Adrenal gland (tissue), 12 donors: Measurements from ENCODE around the gene FBXW7. TPM values are rescaled to one million over a fixed set of nuclear protein-coding genes. Genes with fewer than 3 reads are reported as not detected.

Source experiments
- DNase-seq, 7 donors: peaks; one replicate each; pipeline ENCODE4 v3.0.0-alpha.2; 2019 to 2020
- H3K27ac ChIP-seq, 5 donors: fragments of 200-600 bp; sonication (generic) in 4 of 5; 1 replicate in 3 of 5; 2 replicates in 2 of 5; pipeline versions ENCODE4 v1.5.1 to v1.8.0; 2016 to 2020; ENCODE audit warnings: mild to moderate bottlenecking in 1 of 5
- H3K27me3 ChIP-seq: fragments of 200-600 bp; 2 replicates; pipeline ENCODE4 v1.8.0; 2021
- H3K36me3 ChIP-seq, 2 donors: fragments of 200-600 bp; replicated peaks in 1 of 2; 1 replicate in 1 of 2; 2 replicates in 1 of 2; pipeline versions ENCODE4 v1.5.1 to v1.8.0; 2018 to 2022
- H3K4me1 ChIP-seq, 2 donors: fragments of 200-600 bp; replicated peaks in 1 of 2; 1 replicate in 1 of 2; 2 replicates in 1 of 2; pipeline versions ENCODE4 v1.5.1 to v1.8.0; 2018 to 2021
- H3K4me3 ChIP-seq, 4 donors: fragments of 200-600 bp; sonication (generic) in 3 of 4; one replicate each; pipeline ENCODE4 v1.5.1; 2016 to 2018
- H3K9me3 ChIP-seq, 3 donors: fragments of 200-600 bp; sonication (generic) in 1 of 3; replicated peaks in 1 of 3; 1 replicate in 2 of 3; 2 replicates in 1 of 3; pipeline versions ENCODE4 v1.5.1 to v1.8.0; 2016 to 2021
- POLR2A ChIP-seq, 2 donors: fragments of 450-650 bp; IDR thresholded peaks; one replicate each; pipeline ENCODE4 v1.6.1; 2017; ENCODE audit warnings: antibody characterized with exemption in 2 of 2, mild to moderate bottlenecking in 2 of 2, moderate library complexity in 1 of 2
- WGBS, 4 donors: extraction: QIAGEN DNeasy Blood & Tissue Kit in 2 of 4; methylation state at CpG; one replicate each; pipeline versions ENCODE4 v1.1.5 to v1.1.7; 2013 to 2017; 5-methylcytosine and 5-hydroxymethylcytosine counted together
- intact Hi-C, 2 donors: fragments of 100-400 bp; cut with DNase I; formaldehyde crosslinking; loops; one replicate each; pipeline versions ENCODE4 v1.14.1 to v1.15.0; 2022 to 2023
- polyA plus RNA-seq, 3 donors: library from polyadenylated mRNA; stranded (reverse); fragments of 200-250 nt in 2 of 3; fragments of 350-450 nt in 1 of 3; fragmentation: Illumina TruSeq in 1 of 3; extraction: RNeasy Lipid Tissue Mini Kit (QIAGEN cat#74804) in 1 of 3; gene quantifications; one replicate each; pipeline ENCODE4 v1.2.3, GENCODE V29; 2013 to 2014
- total RNA-seq, 9 donors: library from RNA; depleted of rRNA in 4 of 9; stranded (reverse); fragments of >200 nt in 4 of 9; fragments of 120-200 nt in 1 of 9; fragmentation: NEBNext Ultra II Directional in 1 of 9; extraction: Animal tissue kit (Norgen Biotek cat#: 25700) in 1 of 9; gene quantifications; one replicate each; pipeline versions ENCODE4 v1.1.0 to v1.2.4, GENCODE V29; 2013 to 2023
- TF ChIP-seq, protein P1 (sequence below), 6 experiments: fragments of 450-650 bp in 4 of 6; fragments of 200-600 bp in 2 of 6; sonication (generic) in 1 of 6; IDR thresholded peaks; 1 replicate in 5 of 6; 2 replicates in 1 of 6; pipeline versions ENCODE4 v1.5.1 to v1.8.0; 2016 to 2021; ENCODE audit warnings: antibody characterized with exemption in 6 of 6, mild to moderate bottlenecking in 2 of 6, moderate library complexity in 1 of 6
- donor health status: healthy with polysubstance abuse.
- donor health status: Bipolar disorder and iron deficiency.
- donor health status: DM: yes; HTN: yes; CAD: no.
- donor health status: DM: no; HTN: no; CAD: no.
- donor health status: DM: no; HTN: no; CAD: no.
- donor health status: DM: yes; HTN: yes; CAD: no.

The FBXW7 gene
- total and polyA plus RNA-seq, 12 donors, result 17.6 to 55.5 (median 30.9) TPM

DNA sequence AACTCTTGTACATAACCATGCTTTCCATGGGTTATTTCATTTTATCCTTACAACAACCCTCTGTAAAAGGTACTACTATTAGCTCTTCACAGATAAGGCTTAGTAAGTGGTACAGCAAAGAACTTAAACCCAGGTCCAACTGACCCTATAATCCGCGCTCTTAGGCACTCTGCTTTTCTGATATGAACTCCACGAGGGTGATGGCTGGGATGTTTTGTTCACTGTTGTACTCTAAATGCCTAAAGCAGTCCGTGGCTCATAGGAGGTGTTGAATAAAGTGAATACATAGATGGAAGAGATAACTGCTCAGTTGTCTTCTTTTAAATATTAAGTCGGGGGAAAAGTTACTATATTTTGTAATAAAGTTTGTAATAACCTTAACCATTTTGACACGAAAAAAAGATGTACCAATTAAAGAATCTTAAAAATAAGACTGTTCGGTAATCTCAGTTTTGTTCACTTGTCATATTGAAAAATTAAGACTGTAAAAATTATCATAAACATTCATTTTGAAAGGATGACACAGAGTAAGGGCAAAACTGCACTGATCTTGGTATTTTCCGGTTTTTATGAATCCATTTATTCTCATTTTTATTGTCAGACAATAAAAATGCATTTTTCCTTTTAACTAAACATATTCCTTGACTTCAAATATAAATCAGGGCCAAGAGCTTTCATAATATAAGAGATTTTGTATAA is 166.5 kb downstream of the FBXW7 start:
- DNase-seq, result no peak
- H3K27me3 ChIP-seq, result no peaks in the 10 kb centered on the region
- no peaks in the 10 kb centered on the region for H3K36me3 ChIP-seq
- TF ChIP-seq POLR2A (IDR thresholded peaks at IDR 0.05), result no peak
- TF ChIP-seq, protein P1, sequence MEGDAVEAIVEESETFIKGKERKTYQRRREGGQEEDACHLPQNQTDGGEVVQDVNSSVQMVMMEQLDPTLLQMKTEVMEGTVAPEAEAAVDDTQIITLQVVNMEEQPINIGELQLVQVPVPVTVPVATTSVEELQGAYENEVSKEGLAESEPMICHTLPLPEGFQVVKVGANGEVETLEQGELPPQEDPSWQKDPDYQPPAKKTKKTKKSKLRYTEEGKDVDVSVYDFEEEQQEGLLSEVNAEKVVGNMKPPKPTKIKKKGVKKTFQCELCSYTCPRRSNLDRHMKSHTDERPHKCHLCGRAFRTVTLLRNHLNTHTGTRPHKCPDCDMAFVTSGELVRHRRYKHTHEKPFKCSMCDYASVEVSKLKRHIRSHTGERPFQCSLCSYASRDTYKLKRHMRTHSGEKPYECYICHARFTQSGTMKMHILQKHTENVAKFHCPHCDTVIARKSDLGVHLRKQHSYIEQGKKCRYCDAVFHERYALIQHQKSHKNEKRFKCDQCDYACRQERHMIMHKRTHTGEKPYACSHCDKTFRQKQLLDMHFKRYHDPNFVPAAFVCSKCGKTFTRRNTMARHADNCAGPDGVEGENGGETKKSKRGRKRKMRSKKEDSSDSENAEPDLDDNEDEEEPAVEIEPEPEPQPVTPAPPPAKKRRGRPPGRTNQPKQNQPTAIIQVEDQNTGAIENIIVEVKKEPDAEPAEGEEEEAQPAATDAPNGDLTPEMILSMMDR (IDR thresholded peaks at IDR 0.05), result no peak
- 78 to 84% (median 83%) methylated on average over 8 of the region's 8 CpGs for WGBS, 4 donors
- no peak overlapping the region for H3K4me3 ChIP-seq
- H3K9me3 ChIP-seq, result no peaks in the 10 kb centered on the region
- no peak overlapping the region for H3K27ac ChIP-seq
- intact Hi-C loops, result no loop called here
- no peaks in the 10 kb centered on the region for H3K4me1 ChIP-seq

DNA sequence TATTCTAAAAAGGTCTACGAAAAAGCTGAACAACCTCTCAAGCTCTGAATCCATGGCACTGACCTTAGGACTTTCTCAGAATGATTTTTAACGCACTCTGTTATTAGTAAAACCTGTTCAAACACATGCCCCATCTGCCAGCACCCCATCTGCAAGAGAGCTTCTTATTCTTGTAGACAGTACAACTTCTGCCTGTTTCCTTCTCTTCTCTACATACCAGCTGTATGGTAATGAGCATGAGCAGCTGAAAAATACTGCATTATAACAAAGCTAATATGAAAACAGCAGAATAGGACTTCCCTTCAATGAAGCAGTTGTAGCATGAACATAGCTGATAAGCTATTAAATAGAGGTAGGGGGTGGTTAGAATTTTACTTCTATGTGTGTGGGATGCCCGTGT is 167.9 kb downstream of the FBXW7 start:
- Histone ChIP-seq H3K4me3 (no peak overlapping the region), H3K4me1 (peaks cover 0 to 4% of the 10 kb centered on the region in 2 donors), H3K27me3 (no peaks in the 10 kb centered on the region), H3K36me3 (no peaks in the 10 kb centered on the region), H3K9me3 (no peaks in the 10 kb centered on the region), H3K27ac (no peak overlapping the region)
- TF ChIP-seq, protein P1 (IDR thresholded peaks at IDR 0.05), result no peak
- TF ChIP-seq POLR2A (IDR thresholded peaks at IDR 0.05), result no peak
- intact Hi-C loops, result no loop called here
- DNase-seq, result no peak
- WGBS, 4 donors, result 91 to 100% (median 94%) methylated on average over 3 of the region's 3 CpGs

GRCh38 chr4:152364883-152365282 is 171.0 kb downstream of the FBXW7 start:
- Histone ChIP-seq H3K4me3 (no peak overlapping the region), H3K27me3 (no peaks in the 10 kb centered on the region), H3K9me3 (no peaks in the 10 kb centered on the region), H3K36me3 (no peaks in the 10 kb centered on the region), H3K4me1 (peaks cover 0 to 8% of the 10 kb centered on the region in 2 donors), H3K27ac (no peak overlapping the region)
- 96 to 97% (median 96%) methylated on average over 3 of the region's 3 CpGs for WGBS, 4 donors
- no peak for TF ChIP-seq POLR2A (IDR thresholded peaks at IDR 0.05)
- TF ChIP-seq, protein P1 (IDR thresholded peaks at IDR 0.05), result no peak
- intact Hi-C loops, result no loop called here
- DNase-seq, result no peak

- WGBS, 4 donors, result 83 to 94% (median 90%) methylated on average over 1 of the region's 1 CpG
- intact Hi-C loops, result no loop called here
Observed at GRCh38 chr4:152364383-152364782, 171.5 kb downstream of the FBXW7 start.

More at GRCh38 chr4:152364383-152364782, 171.5 kb downstream of the FBXW7 start:
- H3K27ac ChIP-seq, result no peak overlapping the region
- H3K9me3 ChIP-seq, result no peaks in the 10 kb centered on the region
- peaks cover 0 to 8% of the 10 kb centered on the region in 2 donors for H3K4me1 ChIP-seq
- H3K36me3 ChIP-seq, result no peaks in the 10 kb centered on the region
- H3K27me3 ChIP-seq, result no peaks in the 10 kb centered on the region
- DNase-seq, result no peak
- no peak for TF ChIP-seq POLR2A (IDR thresholded peaks at IDR 0.05)
- TF ChIP-seq, protein P1 (IDR thresholded peaks at IDR 0.05), result no peak
- H3K4me3 ChIP-seq, result no peak overlapping the region
